ENCODE data around the gene PTGER4.
"Not testable (repeated sequence)": the region's sequence is repeated elsewhere in the genome, so short reads cannot be mapped to it uniquely, and the experiment has no call there.

Gene PTGER4

DNA sequence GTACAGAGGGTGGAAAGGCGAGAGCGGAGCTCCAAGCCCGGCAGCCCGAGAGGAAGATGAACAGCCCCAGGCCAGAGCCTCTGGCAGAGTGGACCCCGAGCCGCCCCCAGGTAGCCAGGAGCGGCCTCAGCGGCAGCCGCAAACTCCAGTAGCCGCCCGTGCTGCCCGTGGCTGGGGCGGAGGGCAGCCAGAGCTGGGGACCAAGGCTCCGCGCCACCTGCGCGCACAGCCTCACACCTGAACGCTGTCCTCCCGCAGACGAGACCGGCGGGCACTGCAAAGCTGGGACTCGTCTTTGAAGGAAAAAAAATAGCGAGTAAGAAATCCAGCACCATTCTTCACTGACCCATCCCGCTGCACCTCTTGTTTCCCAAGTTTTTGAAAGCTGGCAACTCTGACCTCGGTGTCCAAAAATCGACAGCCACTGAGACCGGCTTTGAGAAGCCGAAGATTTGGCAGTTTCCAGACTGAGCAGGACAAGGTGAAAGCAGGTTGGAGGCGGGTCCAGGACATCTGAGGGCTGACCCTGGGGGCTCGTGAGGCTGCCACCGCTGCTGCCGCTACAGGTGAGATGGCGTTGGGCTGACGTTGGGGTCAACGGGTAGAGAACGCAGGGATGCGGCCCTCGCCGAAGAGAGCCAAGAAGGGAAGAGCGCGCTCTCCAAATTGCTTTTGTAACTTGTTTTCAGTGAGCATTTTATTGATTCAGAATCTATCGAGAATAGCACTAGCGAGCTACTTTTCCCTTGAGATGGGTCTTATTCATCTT, at the start of gene PTGER4:
Gene PTGER4 (plus strand): TSS at position 3 of the 769 bp plus-strand sequence. CDS start 1,079 bp downstream, outside the sequence.
- DNase-seq: no peak

DNA sequence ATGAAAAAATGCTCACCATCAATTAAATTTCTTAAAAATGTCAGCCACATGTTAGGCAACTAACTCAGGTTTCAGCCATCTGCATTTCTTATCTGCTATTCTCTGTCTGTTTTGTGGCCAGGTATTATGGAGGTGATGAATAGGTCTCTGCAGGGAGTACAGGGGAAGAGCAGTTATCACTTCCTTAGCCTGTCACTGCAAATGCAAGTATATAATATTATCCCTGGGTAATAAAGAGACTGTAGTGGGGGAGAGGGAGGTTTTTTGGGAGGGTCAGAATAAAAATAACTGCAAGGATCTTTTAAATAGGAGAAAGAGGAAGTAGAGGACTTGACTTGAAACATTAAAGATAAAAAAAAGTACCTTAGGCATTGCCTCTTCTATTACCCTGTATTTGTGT, 49.6 kb upstream of the PTGER4 start:
- DNase-seq: peak; percentile 72

DNA sequence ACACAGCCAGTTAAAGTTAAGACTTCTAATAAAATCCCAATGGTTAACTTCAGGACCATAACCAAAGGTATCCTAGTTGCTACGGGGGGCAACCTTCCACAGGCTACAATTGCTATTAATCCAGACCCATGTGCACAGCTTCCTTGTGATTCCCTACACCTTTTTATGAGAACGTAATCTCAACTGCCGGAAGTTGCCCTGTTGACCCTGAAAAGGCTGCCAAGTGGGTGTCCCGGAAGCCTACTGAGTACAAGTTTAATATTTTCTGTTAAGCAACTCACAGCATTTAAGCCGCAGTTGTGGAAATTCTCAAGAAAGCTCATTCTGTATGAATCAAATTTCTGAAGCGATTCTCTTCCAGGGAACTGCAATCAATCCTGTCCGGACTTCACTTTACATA, 48.5 kb upstream of the PTGER4 start:
- DNase-seq: no peak

DNA sequence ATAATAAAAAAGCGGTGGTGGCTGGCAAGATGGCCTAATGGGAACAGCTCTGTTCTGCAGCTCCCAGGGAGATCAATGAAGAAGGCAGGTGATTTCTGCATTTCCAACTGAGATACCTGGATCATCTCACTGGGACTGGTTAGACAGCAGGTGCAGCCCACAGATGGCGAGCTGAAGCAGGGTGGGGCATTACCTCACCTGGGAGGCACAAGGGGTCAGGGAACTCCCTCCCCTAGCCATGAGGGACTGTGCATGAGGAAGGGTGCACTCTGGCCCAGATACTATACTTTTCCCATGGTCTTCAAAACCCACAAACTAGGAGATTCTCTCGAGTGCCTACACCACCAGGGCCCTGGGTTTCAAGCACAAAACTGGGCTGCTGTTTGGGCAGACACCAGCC, 45.6 kb upstream of the PTGER4 start:
- no peak for DNase-seq

DNA sequence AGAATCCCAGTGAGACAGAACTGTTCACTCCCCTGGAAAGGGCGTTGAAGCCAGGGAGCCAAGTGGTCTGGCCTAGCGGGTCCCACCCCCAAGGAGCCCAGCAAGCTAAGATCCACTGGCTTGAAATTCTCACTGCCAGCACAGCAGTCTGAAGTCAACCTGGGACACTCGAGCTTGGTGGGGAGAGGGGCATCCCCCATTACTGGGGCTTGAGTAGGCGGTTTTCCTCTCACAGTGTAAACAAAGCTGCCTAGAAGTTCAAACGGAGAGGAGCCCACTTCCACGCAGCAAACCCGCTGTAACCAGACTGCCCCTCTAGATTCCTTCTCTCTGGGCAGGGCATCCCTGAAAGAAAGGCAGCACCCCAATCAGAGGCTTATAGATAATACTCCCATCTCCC, 45.1 kb upstream of the PTGER4 start:
- no peak for DNase-seq

DNA sequence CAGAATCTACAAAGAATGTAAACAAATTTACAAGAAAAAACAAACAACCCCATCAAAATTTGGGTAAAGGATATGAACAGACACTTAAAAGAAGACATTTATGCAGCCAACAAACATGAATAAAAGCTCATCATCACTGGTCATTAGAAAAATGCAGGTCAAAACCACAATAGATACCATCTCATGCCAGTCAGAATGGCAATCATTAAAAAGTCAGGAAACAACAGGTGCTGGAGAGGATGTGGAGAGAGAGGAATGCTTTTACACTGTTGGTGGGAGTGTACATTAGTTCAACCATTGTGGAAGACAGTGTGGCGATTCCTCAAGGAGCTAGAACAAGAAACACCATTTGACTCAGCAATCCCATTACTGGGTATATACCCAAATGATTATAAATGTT, 40.2 kb upstream of the PTGER4 start:
- not testable (repeated sequence) for DNase-seq

DNA sequence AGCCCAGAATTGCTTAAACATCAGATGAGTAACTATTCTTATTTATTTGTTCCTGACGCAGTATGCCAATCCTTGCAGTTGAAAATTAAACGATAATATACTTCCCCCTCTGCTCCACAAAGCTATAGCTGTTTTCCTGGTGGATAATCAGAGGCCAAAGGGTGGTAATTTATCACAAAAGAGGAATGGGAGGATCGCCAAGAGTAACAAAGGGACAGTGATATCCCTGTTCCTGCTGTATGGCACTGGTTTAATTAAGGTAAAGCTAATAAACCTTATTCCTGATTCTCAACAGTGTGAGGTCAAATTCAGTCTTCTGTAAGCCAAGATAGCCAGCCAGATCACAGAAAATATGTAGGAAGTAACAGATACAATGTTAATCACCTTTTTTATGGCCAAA, 33.4 kb upstream of the PTGER4 start:
- no peak for DNase-seq

DNA sequence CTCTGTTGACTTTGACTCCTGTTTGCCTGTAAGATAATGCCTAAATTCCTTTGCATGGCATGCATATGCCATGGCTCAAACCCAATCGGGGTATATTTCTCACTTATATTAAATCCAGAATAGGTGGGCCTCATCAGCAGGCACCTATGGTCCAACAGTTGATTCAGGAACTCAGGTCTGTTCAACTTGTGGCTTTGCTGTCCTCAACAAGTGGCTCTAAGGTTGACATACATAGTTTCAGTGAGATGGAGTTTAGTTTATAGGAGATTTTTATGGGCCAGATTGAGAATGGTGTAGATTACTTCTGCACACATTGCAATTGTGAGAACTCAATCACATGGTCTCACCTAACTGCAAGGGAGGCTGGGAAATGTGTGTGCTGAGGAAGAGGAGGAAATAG, 31.6 kb upstream of the PTGER4 start:
- DNase-seq: no peak

DNA sequence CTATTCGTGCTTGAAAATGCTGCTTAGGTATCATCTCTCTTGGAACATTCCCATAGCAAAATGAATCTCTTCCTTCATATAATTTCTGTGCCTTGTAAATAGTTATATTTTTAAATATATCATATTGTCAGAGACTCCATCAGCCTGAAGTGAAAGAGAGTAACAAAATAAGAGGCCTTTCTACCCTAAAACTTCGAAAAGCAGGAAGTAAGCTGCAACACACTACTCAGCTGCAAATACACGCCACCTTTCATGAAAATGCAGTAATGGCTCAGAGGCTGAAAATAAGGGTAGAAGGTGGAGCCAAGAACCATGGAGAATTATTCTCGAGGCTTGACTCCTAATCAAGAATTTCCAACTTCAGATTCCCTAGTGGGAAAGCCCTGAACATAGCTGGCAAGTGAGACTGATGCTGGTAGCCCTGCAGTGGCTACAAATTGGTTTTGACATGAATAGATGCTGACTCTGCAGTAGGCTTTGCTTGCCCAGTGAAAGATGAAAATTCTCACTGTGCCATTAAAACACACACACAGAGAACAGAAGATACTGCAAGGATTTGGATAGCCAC, 30.2 kb upstream of the PTGER4 start:
- no peak for DNase-seq

DNA sequence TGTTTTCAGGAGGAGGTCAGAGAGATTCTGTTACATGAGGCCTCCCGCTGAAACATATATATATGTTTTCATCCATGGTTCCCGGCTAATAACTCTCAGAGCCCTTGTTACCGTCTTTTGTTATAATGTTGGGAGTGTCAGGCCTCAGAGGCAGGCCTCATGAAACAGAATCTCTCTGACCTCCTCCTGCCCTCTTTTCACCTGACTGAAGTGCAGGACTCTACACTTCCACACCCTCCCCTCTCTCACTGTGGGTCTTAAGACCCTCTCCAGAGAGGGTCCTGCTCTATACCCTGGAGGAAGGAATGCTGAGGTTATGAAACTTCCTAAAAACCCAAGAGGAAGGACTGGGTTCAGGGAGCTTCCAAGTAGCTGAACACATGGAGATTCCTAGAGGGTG, 28.5 kb upstream of the PTGER4 start:
- DNase-seq: no peak

DNA sequence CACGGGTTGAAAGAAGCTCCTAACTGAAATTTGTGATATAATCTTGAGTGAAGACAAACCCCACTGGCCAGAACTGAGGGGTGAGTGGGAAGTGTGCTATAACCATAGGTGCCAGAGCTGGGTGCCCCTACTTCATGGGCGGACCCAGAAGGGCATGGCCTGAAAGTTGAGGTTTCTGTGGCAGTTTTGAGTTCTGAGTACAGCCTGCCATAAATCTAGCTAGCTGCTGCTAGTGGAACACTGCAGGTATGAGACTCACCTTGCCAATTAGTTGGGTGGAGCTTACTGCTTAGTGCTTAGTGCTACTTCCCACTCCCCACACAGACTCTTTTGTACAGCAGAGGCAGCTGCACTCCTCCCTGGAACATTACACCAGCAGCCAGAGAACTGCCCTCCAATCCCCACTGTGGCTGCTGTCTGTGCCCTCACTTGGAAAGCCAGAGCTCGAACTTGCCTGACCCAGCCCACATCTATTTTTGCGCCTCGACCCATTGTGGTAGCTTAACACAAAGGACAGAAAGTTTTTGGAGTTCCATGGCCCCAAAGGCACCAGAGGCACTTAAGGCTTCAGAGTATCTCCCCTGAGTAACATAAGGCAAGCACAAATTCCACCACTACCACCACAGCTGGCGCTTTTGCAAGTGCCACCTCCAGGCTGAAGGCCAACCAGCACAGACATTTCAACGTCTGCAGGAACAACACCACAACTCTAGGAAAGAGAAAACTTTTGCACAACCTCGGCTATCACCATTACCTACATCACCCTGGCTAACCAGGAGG, 27.1 kb upstream of the PTGER4 start:
- DNase-seq: no peak

DNA sequence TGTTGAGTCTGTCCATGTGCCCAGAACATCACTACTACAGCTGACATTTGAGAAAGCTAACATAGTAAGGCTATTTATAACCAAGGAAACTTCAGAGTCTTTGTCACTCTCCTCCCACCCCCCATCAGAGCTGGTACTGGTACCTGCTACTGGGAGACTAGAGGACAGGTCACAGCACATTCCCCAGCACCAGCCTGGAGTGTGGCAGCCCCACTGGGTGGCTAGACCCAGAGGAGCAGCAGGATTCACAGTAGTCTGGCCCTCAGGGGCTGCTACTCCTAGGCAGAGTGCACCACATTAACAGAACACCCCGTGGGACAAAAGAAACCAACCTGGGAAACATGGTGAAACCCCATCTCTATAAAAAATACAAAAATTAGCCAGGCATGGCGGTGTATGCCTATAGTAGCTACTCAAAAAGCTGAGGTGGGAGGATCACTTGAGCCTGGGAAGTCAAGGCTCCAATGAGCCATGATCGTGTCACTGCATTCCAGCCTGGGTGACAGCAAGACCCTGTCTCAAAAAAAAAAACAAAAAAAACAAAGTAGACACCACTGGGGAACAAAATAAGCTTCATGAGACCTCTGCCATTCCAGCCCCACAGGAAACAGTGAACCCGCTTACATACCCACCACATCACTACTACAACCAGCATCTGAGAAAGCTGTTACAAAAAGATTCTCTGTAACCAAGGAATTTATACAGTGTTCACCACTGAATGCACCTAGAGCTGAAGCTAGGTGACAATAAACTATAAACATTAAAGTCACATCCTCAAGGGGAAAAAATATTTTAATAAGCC, 26.3 kb upstream of the PTGER4 start:
- no peak for DNase-seq

DNA sequence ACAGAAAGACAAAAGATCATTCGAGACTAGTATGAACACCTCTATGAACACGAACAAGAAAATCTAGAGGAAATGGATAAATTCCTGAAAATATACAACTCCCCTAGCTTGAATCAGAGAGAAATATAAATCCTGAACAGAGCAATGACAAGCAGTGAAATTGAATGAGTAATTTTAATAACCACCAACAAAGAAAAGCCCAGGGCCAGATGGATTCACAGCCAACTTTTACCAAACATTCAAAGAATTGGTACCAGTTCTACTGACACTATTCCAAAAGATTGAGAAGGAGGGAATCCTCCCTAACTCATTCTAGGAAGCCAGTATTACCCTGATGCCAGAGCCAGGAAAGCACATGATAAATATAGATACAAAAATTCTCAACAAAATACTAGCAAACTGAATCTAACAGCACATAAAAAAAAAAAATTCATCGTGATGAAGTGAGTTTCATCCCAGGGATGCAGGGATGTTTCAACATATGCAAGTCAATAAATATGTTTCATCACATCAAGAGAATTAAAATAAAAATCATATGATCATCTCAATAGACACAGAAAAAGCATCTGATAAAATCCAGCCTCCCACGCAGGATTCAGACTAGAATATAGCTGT, 25.2 kb upstream of the PTGER4 start:
- DNase-seq: no peak

DNA sequence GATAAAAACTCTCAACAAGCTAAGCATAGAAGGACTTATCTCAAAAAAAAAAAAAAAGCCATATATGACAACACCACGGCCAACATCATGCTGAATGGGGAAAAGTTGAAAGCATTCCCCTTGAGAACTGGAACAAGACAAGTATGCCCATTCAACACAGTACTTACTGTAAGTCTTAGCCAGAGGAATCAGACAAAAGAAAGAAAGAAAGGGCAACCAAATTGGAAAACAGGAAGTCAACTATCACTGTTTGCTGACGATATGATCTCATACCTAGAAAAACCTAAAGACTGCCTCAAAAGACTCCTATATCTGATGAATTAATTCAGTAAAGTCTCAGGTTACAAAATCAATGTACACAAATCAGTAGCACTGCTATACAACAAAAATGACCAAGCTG, 24.6 kb upstream of the PTGER4 start:
- peak; percentile 66 for DNase-seq

DNA sequence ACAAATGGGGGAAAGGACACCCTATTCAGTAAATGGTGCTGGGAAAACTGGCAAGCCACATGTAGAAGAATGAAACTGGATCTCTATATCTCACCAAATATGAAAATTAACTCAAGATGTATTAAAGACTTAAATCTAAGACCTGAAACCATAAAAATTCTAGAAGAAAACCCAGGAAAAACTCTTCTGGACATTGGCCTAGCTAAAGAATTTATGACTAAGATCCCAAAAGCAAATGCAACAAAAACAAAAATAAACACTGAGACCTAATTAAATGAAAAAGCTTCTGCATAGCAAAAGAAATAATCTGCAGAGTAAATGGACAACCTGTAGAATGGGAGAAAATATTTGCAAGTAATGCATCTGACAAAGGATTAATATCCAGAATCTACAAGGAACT, 23.6 kb upstream of the PTGER4 start:
- not testable (repeated sequence) for DNase-seq

DNA sequence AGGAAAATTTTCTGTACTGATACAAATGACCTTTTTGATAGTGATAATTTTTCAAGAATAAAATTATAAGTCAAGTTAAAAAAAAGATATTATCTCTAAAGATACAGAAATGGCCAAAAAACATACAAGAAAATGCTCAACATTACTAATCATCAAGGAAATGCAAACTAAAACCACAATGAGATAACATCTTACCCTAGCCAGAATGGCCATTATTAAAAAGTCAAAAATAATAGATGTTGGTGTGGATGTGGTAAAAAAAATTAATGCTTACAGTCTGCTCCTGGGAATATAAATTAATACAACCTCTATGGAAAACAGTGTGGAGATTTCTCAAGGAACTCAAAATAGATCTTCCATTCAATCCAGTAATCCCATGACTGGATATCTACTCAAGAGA, 22.9 kb upstream of the PTGER4 start:
- no peak for DNase-seq

DNA sequence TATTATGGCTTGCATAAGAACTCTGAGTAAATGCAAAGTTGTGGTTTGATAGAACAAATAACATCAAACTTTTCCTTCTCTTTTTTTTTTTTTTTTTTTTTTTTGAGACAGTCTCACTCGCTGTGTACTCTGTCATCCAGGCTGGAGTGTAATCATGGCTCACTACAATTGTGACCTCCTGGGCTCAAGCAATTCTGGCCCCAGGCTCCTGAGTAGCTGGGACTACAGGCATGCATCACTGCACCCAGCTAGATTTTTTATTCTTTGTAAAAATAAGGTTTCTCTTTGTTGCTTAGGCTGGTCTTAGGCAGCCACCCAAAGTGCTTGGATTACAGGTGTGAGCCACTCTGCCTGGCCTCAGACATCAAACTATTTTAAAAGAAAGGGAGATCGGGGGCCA, 19.0 kb upstream of the PTGER4 start:
- DNase-seq: no peak

DNA sequence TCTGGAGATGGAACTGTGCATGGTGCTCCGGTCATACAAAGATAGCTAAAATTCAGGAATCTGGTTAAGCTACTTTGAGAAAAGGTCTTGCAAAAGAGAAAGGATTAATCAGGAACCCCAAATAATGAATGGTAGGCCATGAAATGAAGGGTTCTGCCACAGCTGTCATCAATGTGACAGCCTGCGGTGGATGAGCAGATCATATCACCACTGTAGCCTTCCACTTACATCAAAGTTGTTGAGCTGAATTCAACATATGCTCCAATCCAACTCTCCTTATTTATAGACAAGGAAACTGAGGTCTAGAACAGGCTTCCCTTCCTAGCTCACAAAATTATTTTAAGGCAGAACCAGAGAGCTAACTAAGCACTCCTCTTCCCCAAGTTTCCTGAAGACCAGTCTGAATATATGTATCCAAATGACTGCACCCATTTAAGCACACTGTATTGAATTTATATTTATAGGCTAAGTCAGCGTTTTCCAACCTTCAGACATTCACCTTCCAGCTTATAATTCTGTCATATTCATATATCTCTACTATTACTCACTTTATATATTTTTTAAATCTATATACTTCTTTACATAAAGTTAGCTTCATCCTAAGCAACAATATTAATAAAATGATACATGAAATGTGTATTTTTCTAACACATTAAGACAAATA, 13.9 kb upstream of the PTGER4 start:
- DNase-seq: no peak

DNA sequence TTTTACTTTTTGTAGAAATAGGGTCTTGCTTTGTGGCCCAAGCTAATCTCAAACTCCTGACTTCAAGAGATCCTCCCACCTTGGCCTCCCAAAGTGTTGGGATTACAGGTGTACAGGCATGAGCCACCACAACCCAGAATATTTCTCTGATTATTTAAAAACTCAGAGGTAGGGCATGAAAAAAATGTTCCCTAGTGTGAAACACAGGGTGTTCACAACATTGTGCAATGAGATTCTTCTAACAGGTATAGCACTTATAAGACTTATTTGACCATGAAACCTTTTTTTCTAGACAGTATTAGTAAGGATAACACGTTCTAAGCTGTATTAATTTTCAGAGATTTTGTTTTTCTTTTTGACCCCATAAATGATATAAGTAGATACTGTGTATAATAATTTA, 13.1 kb upstream of the PTGER4 start:
- DNase-seq: no peak

DNA sequence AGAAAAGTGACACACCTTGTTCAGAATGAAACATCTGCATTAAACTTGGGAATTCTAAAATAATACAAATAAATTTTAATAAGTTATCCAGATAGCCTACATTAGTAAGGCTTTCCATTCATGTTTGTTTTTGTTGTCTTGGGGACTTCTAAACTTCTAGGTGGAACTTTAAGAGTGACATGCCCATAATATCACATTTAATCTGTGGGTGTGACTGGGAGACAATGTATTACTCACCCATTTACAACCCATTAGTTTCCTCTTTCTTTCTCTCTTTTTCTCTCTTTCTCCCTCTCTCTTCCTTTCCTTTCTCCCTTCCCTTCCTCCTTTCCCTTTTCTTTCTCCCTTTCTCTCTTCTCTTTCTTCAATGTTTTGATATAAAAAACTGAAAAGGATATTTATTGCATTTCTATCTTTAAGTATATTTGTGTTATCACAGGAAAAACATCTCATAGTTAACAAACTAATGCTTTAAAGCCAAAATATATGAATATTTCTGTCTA, 12.5 kb upstream of the PTGER4 start:
- DNase-seq: no peak

DNA sequence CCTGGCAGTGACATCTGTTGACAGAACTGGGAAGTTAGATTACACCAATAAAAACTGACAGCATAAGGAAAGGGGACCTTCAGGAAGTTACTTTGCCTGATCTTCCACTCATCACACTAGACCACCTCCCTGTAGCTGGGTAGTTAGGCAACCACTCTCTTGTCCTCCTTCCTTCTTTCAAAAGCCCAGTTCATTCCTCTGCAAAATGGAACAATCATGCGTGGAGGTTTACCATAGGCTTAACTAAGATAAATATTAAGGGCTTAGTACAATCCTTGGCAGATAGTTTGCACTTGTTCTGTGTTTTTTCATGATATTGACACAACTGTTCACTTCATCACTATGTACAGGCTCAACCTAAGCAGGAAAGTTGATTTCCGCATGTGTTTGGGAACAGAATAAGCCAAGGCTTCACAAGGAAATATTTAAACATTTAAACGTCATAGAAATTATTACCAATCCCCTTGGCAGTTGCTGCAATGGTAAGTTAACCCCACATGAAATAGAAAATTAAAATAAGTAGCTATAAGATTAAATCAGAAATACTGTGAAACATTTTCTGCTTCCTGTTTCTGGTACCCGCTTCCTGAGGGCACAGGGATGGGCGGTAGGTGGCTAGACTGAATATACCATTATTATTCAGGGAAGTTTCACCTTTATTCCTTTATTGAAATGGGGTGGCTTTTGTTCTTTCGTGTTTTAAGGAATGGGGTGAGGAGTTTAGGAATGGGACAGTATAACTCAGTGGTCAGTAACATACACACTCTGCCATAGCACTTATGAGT, 9.9 kb upstream of the PTGER4 start:
- DNase-seq: peak; percentile 40
